SK-N-SH (cell line): ENCODE measurements around the gene CAST. TPM values are rescaled to one million over a fixed set of nuclear protein-coding genes. Genes with fewer than 3 reads are reported as not detected.

ENCODE experiments used
- CTCF ChIA-PET: fragments of 300-600, 350-600 bp; formaldehyde crosslinking; extraction: SDS; loops from one replicate; lab custom pipeline; 2021; lab: Yijun Ruan, JAX
- POLR2A ChIA-PET: fragments of 350-600 bp; sonication (Branson Sonifier 250); formaldehyde crosslinking; extraction: SDS; loops from one replicate; lab custom pipeline; 2020; ENCODE audit warnings: antibody characterized with exemption, inconsistent platforms; lab: Yijun Ruan, JAX
- DNase-seq: peaks from one replicate; pipeline ENCODE4 v3.0.0; 2012
- H2AFZ ChIP-seq: fragments of 200-600 bp; sonication (generic); 2 replicates; pipeline ENCODE4 v1.8.1; 2016; ENCODE audit warnings: antibody characterized with exemption, mild to moderate bottlenecking, low read depth
- H3F3A ChIP-seq: fragments of 200-600 bp; sonication (generic); replicated peaks from 2 replicates; pipeline ENCODE3; 2016; ENCODE audit warnings: antibody characterized with exemption, mild to moderate bottlenecking; ENCODE audit not compliant: insufficient read depth
- H3K27ac ChIP-seq, 2 experiments: fragments of 200-500 bp in 1 of 2; fragments of 200-600 bp in 1 of 2; sonication (Bioruptor generic) in 1 of 2; sonication (generic), shearing (Covaris generic) in 1 of 2; 2 replicates each; pipeline versions ENCODE4 v1.5.1 to v1.6.1; 2014 to 2016; ENCODE audit warnings: low read depth in 2 of 2, inconsistent platforms in 1 of 2, low read length in 1 of 2, mild to moderate bottlenecking in 1 of 2, mixed read lengths in 1 of 2
- H3K27me3 ChIP-seq: fragments of 200-600 bp; sonication (generic), shearing (Covaris generic); 2 replicates; pipeline ENCODE4 v1.6.1; 2016; ENCODE audit warnings: mixed run types; ENCODE audit not compliant: insufficient read depth
- H3K36me3 ChIP-seq, 2 experiments: fragments of 200-500 bp in 1 of 2; fragments of 200-600 bp in 1 of 2; sonication (Bioruptor generic) in 1 of 2; sonication (generic) in 1 of 2; replicated peaks in 1 of 2; 2 replicates each; pipeline versions ENCODE3 to v1.5.1; 2014 to 2016; ENCODE audit warnings: low read length in 1 of 2, mild to moderate bottlenecking in 1 of 2; ENCODE audit not compliant: insufficient read depth in 2 of 2, control insufficient read depth in 1 of 2
- H3K4me1 ChIP-seq, 2 experiments: fragments of 200-500 bp in 1 of 2; fragments of 200-600 bp in 1 of 2; sonication (Bioruptor generic) in 1 of 2; sonication (generic), shearing (Covaris generic) in 1 of 2; 2 replicates each; pipeline versions ENCODE4 v1.5.1 to v1.6.1; 2014 to 2016; ENCODE audit warnings: low read depth in 1 of 2, low read length in 1 of 2, mixed run types in 1 of 2; ENCODE audit not compliant: insufficient read depth in 2 of 2, control insufficient read depth in 1 of 2
- H3K4me2 ChIP-seq: fragments of 200-600 bp; sonication (generic), shearing (Covaris generic); 2 replicates; pipeline ENCODE4 v1.6.1; 2017; ENCODE audit warnings: mixed run types
- H3K4me3 ChIP-seq, 2 experiments: fragments of 200-500 bp in 1 of 2; fragments of 200-600 bp in 1 of 2; sonication (Bioruptor generic) in 1 of 2; sonication (generic), shearing (Covaris generic) in 1 of 2; 2 replicates each; pipeline versions ENCODE4 v1.5.1 to v1.8.1; 2014 to 2016; ENCODE audit warnings: low read depth in 2 of 2, inconsistent platforms in 1 of 2, low read length in 1 of 2, mild to moderate bottlenecking in 1 of 2, mixed read lengths in 1 of 2, moderate library complexity in 1 of 2
- H3K79me2 ChIP-seq: fragments of 200-600 bp; sonication (generic); 2 replicates; pipeline ENCODE4 v1.8.1; 2017; ENCODE audit warnings: mild to moderate bottlenecking; ENCODE audit not compliant: insufficient read depth
- H3K9ac ChIP-seq: fragments of 200-600 bp; sonication (generic); 2 replicates; pipeline ENCODE4 v1.6.1; 2017; ENCODE audit warnings: mixed run types
- H3K9me2 ChIP-seq: fragments of 200-600 bp; sonication (generic); 2 replicates; pipeline ENCODE4 v1.6.1; 2017; ENCODE audit warnings: mixed run types
- H3K9me3 ChIP-seq: fragments of 200-600 bp; sonication (generic); 2 replicates; pipeline ENCODE4 v1.6.1; 2017; ENCODE audit warnings: mixed run types, mild to moderate bottlenecking, moderate library complexity
- H4K20me1 ChIP-seq: fragments of 200-600 bp; sonication (generic); 2 replicates; pipeline ENCODE4 v1.6.1; 2017; ENCODE audit warnings: mild to moderate bottlenecking, mixed run types; ENCODE audit not compliant: insufficient read depth
- CHD2 ChIP-seq: fragments of 150-350 bp; IDR thresholded peaks from 2 replicates; pipeline ENCODE4 v1.6.1; 2018; ENCODE audit warnings: low read length; ENCODE audit not compliant: partially characterized antibody
- EZH2phosphoT487 ChIP-seq: fragments of 200-600 bp; sonication (generic); IDR thresholded peaks from 2 replicates; pipeline ENCODE4 v1.6.1; 2017; ENCODE audit warnings: low read depth, mixed run types, mild to moderate bottlenecking, antibody characterized with exemption, moderate library complexity, borderline replicate concordance
- FOXJ3 ChIP-seq: sonication (generic); formaldehyde crosslinking; IDR thresholded peaks from 2 replicates; pipeline ENCODE4 v1.5.1; 2020; ENCODE audit warnings: mild to moderate bottlenecking, missing genetic modification reagents
- FOXM1 ChIP-seq: IDR thresholded peaks from 2 replicates; pipeline ENCODE4 v1.4.0; 2012; ENCODE audit warnings: low read depth, mild to moderate bottlenecking
- GABPA ChIP-seq: IDR thresholded peaks from 2 replicates; pipeline ENCODE4 v1.4.0; 2012; ENCODE audit warnings: low read depth, mild to moderate bottlenecking
- GATA2 ChIP-seq: sonication (generic); formaldehyde crosslinking; IDR thresholded peaks from 2 replicates; pipeline ENCODE4 v1.5.0; 2020; ENCODE audit warnings: mild to moderate bottlenecking, missing genetic modification reagents
- MEF2A ChIP-seq: IDR thresholded peaks from 2 replicates; pipeline ENCODE4 v1.4.0; 2012; ENCODE audit warnings: low read depth, borderline replicate concordance
- MXI1 ChIP-seq: IDR thresholded peaks from 2 replicates; pipeline ENCODE4 v1.6.1; 2012; ENCODE audit warnings: mild to moderate bottlenecking, low read depth, low read length, improper control_type of control experiment
- NRF1 ChIP-seq: IDR thresholded peaks from 2 replicates; pipeline ENCODE4 v1.6.1; 2012; ENCODE audit warnings: low read depth, mild to moderate bottlenecking, low read length
- POLR2AphosphoS5 ChIP-seq: IDR thresholded peaks from 2 replicates; pipeline ENCODE4 v1.6.1; 2012; ENCODE audit warnings: low read depth, low read length
- RAD21 ChIP-seq: IDR thresholded peaks from 2 replicates; pipeline ENCODE4 v1.6.1; 2012; ENCODE audit warnings: mild to moderate bottlenecking, low read length
- YY1 ChIP-seq: IDR thresholded peaks from 2 replicates; pipeline ENCODE4 v1.4.0; 2012; ENCODE audit warnings: low read depth, mild to moderate bottlenecking
- WGBS: methylation state at CpG from one replicate; pipeline ENCODE4 v1.1.6; 2017; ENCODE audit warnings: low lambda C conversion rate; 5-methylcytosine and 5-hydroxymethylcytosine counted together
- polyA plus RNA-seq, 3 experiments: library from polyadenylated mRNA; depleted of rRNA; stranded (reverse); fragments of >200 nt; gene quantifications; 2 replicates each; pipeline ENCODE4 v1.2.3, GENCODE V29; 2012
- TF ChIP-seq, protein P1 (sequence below): IDR thresholded peaks from 2 replicates; pipeline ENCODE4 v1.4.0; 2012; ENCODE audit warnings: low read depth, borderline replicate concordance
- TF ChIP-seq, protein P2 (sequence below): fragments of 150-350 bp; IDR thresholded peaks from 2 replicates; pipeline ENCODE4 v1.6.1; 2016; ENCODE audit warnings: mild to moderate bottlenecking, low read depth, low read length
- TF ChIP-seq, protein P3 (sequence below): IDR thresholded peaks from 2 replicates; pipeline ENCODE4 v1.4.0; 2012; ENCODE audit warnings: low read depth, borderline replicate concordance
- TF ChIP-seq, protein P4 (sequence below): IDR thresholded peaks from 2 replicates; pipeline ENCODE4; 2012

CAST gene
- polyA plus RNA-seq, 1 of the 3 experiments (the other 2 are of a cell fraction): 82.9 TPM

DNA sequence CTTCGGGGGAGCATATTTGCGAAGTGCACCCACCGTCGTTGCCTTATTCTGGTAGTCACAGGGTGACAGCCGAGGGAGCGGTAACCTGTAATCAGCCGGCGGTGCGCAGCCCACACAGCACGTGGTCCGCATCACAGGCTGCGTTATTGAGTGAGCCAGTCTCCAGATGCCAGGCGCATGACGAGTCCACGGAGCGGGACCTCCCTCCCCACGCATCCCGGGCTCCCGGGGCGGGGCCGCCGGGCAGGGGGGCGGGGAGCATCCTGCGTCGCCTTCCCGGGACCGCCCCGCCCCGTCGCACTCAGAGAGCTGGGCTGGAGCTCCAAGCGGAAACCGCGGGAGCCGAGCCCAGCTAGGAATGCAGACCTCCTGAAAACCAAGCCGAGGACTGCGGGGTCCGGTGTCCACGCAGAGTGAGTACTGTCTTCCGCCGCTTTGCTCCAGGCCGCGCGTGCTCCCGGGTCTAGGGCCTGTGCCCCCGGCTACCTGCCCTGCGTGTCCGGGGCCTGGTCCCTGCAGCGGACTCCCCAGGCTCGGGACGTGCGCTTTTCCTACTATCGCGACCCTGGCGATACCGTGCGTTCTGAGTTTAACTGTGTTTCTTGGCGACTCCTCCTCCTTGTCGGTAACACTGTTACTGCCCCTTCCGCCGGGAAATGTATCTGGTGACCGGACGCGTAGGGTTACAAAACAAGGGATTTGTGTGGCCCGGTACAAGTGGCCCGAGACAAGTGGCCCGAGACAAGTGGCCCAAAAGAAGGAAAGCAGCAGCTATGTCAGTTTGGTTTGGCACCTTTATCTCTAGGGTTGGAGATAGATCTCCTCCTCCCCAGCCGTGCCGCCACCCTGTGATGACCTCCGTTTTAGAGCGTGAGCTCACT lies 40.6 kb downstream of the CAST start (continued):
- no peak for TF ChIP-seq FOXM1
- TF ChIP-seq, protein P1, sequence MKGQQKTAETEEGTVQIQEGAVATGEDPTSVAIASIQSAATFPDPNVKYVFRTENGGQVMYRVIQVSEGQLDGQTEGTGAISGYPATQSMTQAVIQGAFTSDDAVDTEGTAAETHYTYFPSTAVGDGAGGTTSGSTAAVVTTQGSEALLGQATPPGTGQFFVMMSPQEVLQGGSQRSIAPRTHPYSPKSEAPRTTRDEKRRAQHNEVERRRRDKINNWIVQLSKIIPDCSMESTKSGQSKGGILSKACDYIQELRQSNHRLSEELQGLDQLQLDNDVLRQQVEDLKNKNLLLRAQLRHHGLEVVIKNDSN: peak; percentile 85
- TF ChIP-seq FOXJ3: no peak
- peak; percentile 98 for TF ChIP-seq MXI1

DNA sequence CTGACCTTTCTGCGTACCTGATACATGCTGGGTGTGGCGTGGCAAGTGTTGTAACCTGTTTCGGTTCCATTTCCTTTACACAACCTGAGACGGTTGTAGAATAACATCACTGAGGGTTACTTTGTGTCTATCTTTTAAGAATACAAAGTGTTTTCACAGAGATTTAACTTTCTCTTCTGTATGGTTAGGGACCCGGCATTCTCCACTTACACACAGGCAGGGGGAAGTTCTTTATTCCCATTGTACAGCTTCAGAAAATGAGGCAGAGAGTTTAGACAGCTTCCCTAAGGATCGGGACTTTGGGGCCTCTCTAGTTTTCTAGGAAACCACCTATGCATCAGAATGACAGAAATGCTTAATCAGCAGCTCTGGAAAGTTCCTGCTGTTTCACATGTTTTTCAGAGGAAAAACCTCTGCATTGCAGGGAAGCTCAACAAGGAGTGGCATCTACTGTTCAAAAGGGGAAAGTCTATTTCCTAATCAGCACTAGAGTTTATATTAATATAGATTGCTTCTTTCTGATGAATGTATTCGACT lies 41.3 kb downstream of the CAST start:
- no peak for DNase-seq
- H3K4me1 ChIP-seq: peaks cover 9 to 15% of the 10 kb centered on the region in 2 experiments; a peak in 3 of 4 replicates
- peak overlapping the region; percentile 82 for H3K9ac ChIP-seq
- ChIA-PET POLR2A (no interaction called here), CTCF (interaction anchor here (0.7 to 1.7 kb wide), 6 partner anchors 10 to 359 kb away, joined by 3 to 5 read pairs (median 4); no protein-coding TSS in a partner anchor)
- H3K9me2 ChIP-seq: no peaks in the 10 kb centered on the region
- H3K36me3 ChIP-seq: no peaks in the 10 kb centered on the region
- WGBS: 35% methylated on average over 7 of the region's 7 CpGs
- H3K79me2 ChIP-seq: peaks cover 58% of the 10 kb centered on the region
- H2AFZ ChIP-seq: no peak overlapping the region; the same call in 1 of the 2 replicates
- peak overlapping the region; percentile 69 to 77 for H3K4me3 ChIP-seq
- peak overlapping the region; percentile 93 for H3K4me2 ChIP-seq
- H3F3A ChIP-seq: peaks cover 31% of the 10 kb centered on the region
- no peaks in the 10 kb centered on the region for H3K27me3 ChIP-seq
- H3K9me3 ChIP-seq: no peaks in the 10 kb centered on the region
- no peak for TF ChIP-seq EZH2phosphoT487
- no peak for TF ChIP-seq GABPA
- TF ChIP-seq, protein P2, sequence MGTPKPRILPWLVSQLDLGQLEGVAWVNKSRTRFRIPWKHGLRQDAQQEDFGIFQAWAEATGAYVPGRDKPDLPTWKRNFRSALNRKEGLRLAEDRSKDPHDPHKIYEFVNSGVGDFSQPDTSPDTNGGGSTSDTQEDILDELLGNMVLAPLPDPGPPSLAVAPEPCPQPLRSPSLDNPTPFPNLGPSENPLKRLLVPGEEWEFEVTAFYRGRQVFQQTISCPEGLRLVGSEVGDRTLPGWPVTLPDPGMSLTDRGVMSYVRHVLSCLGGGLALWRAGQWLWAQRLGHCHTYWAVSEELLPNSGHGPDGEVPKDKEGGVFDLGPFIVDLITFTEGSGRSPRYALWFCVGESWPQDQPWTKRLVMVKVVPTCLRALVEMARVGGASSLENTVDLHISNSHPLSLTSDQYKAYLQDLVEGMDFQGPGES: no peak
- TF ChIP-seq YY1: no peak
- TF ChIP-seq, protein P1: no peak
- TF ChIP-seq NRF1: no peak
- TF ChIP-seq, protein P3, sequence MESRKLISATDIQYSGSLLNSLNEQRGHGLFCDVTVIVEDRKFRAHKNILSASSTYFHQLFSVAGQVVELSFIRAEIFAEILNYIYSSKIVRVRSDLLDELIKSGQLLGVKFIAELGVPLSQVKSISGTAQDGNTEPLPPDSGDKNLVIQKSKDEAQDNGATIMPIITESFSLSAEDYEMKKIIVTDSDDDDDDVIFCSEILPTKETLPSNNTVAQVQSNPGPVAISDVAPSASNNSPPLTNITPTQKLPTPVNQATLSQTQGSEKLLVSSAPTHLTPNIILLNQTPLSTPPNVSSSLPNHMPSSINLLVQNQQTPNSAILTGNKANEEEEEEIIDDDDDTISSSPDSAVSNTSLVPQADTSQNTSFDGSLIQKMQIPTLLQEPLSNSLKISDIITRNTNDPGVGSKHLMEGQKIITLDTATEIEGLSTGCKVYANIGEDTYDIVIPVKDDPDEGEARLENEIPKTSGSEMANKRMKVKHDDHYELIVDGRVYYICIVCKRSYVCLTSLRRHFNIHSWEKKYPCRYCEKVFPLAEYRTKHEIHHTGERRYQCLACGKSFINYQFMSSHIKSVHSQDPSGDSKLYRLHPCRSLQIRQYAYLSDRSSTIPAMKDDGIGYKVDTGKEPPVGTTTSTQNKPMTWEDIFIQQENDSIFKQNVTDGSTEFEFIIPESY: no peak
- TF ChIP-seq GATA2: no peak
- TF ChIP-seq POLR2AphosphoS5: no peak
- no peak for TF ChIP-seq RAD21
- TF ChIP-seq, protein P4, sequence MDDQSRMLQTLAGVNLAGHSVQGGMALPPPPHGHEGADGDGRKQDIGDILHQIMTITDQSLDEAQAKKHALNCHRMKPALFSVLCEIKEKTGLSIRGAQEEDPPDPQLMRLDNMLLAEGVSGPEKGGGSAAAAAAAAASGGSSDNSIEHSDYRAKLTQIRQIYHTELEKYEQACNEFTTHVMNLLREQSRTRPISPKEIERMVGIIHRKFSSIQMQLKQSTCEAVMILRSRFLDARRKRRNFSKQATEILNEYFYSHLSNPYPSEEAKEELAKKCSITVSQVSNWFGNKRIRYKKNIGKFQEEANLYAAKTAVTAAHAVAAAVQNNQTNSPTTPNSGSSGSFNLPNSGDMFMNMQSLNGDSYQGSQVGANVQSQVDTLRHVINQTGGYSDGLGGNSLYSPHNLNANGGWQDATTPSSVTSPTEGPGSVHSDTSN: no peak
- no peak for TF ChIP-seq CHD2
- TF ChIP-seq FOXJ3: no peak
- TF ChIP-seq MEF2A: no peak
- no peak for TF ChIP-seq MXI1
- peaks cover 30% of the 10 kb centered on the region for H4K20me1 ChIP-seq
- peak overlapping the region; percentile 79 to 89 for H3K27ac ChIP-seq
